ENCODE measurements around the gene NOC4L. TPM values are rescaled to one million over a fixed set of nuclear protein-coding genes. Genes with fewer than 3 reads are reported as not detected.

NOC4L gene
- total and polyA plus RNA-seq, 2 of the 4 experiments (the other 2 are of a cell fraction): 5.2 to 13.4 TPM

DNA sequence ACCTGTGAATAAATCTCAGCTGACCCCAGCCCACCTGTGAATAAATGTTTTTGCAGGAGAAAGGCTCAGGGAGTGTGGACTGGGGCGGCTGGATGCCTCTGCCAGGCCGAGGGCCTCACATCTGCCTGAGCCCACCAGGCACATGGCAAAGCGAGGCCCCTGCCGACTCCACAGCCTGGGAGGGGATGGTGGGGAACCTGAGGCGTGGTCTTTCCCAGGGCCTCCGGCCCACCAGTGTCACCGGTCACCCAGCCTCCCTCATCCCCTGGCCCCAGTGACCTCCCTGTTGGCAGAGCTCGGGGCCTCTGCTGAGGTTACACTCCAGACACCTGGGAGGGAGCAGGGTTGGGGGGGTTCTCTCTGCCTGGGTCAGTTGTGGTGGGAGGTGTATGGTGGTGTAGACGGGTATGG lies 8.2 kb downstream of the NOC4L start:
- Histone ChIP-seq H3K79me1 (ENCODE audit: low read depth in 1 of 2, low read length in 2 of 2) (peaks cover 0 to 4% of the 10 kb centered on the region in 2 experiments; a peak in 1 of 4 replicates), H2AK5ac (ENCODE audit: low read depth, low read length) (no peak overlapping the region), H3K4me3 (ENCODE audit: insufficient read depth, low read depth, low read length) (no peak overlapping the region), H2BK120ac (ENCODE audit: low read depth, low read length) (no peak overlapping the region), H3K4ac (ENCODE audit: low read depth, low read length) (no peak overlapping the region), H3K9ac (ENCODE audit: low read depth, low read length) (no peak overlapping the region), H2BK5ac (ENCODE audit: low read depth, low read length, poor library complexity, severe bottlenecking) (no peak overlapping the region), H2BK20ac (ENCODE audit: low read depth, low read length) (no peak overlapping the region), H3K18ac (ENCODE audit: low read depth, low read length) (no peak overlapping the region), H3K27me3 (ENCODE audit: control insufficient read depth, insufficient read depth, low read length) (no peaks in the 10 kb centered on the region), H4K20me1 (ENCODE audit: insufficient read depth, low read length) (peaks cover 18% of the 10 kb centered on the region), H4K8ac (ENCODE audit: low read depth in 2 of 2, low read length in 2 of 2) (no peak overlapping the region), H2BK15ac (ENCODE audit: low read depth, low read length) (no peak overlapping the region), H3K27ac (ENCODE audit: insufficient read depth, low read length) (no peak overlapping the region), H3K9me3 (ENCODE audit: control insufficient read depth, insufficient read depth, low read length) (no peaks in the 10 kb centered on the region), H3K4me2 (ENCODE audit: low read depth, low read length) (no peak overlapping the region), H2AFZ (replicated peaks; ENCODE audit: low read length, poor library complexity) (no peak overlapping the region), H3K9me1 (ENCODE audit: insufficient read depth, low read length) (peaks cover 10% of the 10 kb centered on the region; the same call in 1 of the 2 replicates), H3K36me3 (ENCODE audit: control insufficient read depth, insufficient read depth, low read length) (peaks cover 23% of the 10 kb centered on the region), H3K56ac (ENCODE audit: extremely low read depth, insufficient read depth, low read length) (no peak overlapping the region), H3K4me1 (ENCODE audit: control insufficient read depth, insufficient read depth, low read length) (no peaks in the 10 kb centered on the region), H2AK9ac (replicated peaks; ENCODE audit: low read depth, low read length, poor library complexity) (no peak overlapping the region), H3K14ac (replicated peaks; ENCODE audit: low read depth, low read length) (no peak overlapping the region), H4K5ac (ENCODE audit: low read depth, low read length) (no peak overlapping the region), H4K91ac (ENCODE audit: insufficient read depth, low read depth, low read length) (no peak overlapping the region), H3K23ac (ENCODE audit: low read depth, low read length) (no peak overlapping the region)
- TF ChIP-seq RFX5 (IDR thresholded peaks at IDR 0.05; ENCODE audit: low read depth, low read length): no peak
- no peak for TF ChIP-seq NFE2L2 (IDR thresholded peaks at IDR 0.05; ENCODE audit: low read depth, low read length)
- no peak for TF ChIP-seq BHLHE40 (IDR thresholded peaks at IDR 0.05; ENCODE audit: low read depth, low read length)
- TF ChIP-seq CHD1 (IDR thresholded peaks at IDR 0.05; ENCODE audit: low read depth, low read length): no peak
- no peak for TF ChIP-seq POLR2A (IDR thresholded peaks at IDR 0.05; ENCODE audit: low read depth, low read length)
- TF ChIP-seq MAFK (IDR thresholded peaks at IDR 0.05; ENCODE audit: low read depth, low read length): no peak
- TF ChIP-seq CTCF (conservative IDR thresholded peaks at IDR 0.05; ENCODE audit: low read depth, low read length): no peak
- no peak for TF ChIP-seq FOS (IDR thresholded peaks at IDR 0.05; ENCODE audit: low read depth, low read length)
- no peak for TF ChIP-seq RAD21 (IDR thresholded peaks at IDR 0.05; ENCODE audit: low read length)
- TF ChIP-seq MAZ (IDR thresholded peaks at IDR 0.05; ENCODE audit: borderline replicate concordance, low read depth, low read length): no peak
- no peak for TF ChIP-seq CEBPB (IDR thresholded peaks at IDR 0.05; ENCODE audit: low read depth, low read length)
- ChIA-PET CTCF (no interaction called here), POLR2A (ENCODE audit: unreplicated experiment) (no interaction called here)
- no CpG with 5 or more reads among the region's 9 CpGs for WGBS, 2 experiments (ENCODE audit: extremely low coverage in 2 of 2, insufficient read length in 1 of 2)
- DNase-seq: no peak
- in situ Hi-C loops (cut with MboI; ENCODE audit: low sequenced_read_pairs) (loop anchor here (5.0 kb wide), 1 partner anchor 265 kb away; no protein-coding TSS in a partner anchor), dilution Hi-C loops (cut with HindIII; ENCODE audit: low sequenced_read_pairs, unreplicated experiment) (no loop called here), intact Hi-C loops (cut with micrococcal nuclease) (loop anchor here (5.0 kb wide), 1 partner anchor 465 kb away; the partner anchor contains the start of gene P2RX2)
- no peak for ATAC-seq (ENCODE audit: low read depth)
- no TSS peak for BruUV-seq (replicated peaks)
